Peyer's patch (tissue), 4 donors: ENCODE data around the gene TSPAN15.

Experiments used
- POLR2A ChIP-seq, 2 donors: fragments of 450-650 bp; IDR thresholded peaks; one replicate each; pipeline ENCODE4 v1.5.1; 2017; ENCODE audit warnings: antibody characterized with exemption in 2 of 2, mild to moderate bottlenecking in 2 of 2, moderate library complexity in 2 of 2
- TF ChIP-seq, protein P1 (sequence below), 6 experiments: fragments of 450-650 bp in 4 of 6; fragments of 200-600 bp in 2 of 6; sonication (generic) in 1 of 6; IDR thresholded peaks; one replicate each; pipeline ENCODE4 v1.5.1; 2017 to 2019; ENCODE audit warnings: antibody characterized with exemption in 6 of 6, mild to moderate bottlenecking in 3 of 6, moderate library complexity in 1 of 6

- TF ChIP-seq, protein P1, sequence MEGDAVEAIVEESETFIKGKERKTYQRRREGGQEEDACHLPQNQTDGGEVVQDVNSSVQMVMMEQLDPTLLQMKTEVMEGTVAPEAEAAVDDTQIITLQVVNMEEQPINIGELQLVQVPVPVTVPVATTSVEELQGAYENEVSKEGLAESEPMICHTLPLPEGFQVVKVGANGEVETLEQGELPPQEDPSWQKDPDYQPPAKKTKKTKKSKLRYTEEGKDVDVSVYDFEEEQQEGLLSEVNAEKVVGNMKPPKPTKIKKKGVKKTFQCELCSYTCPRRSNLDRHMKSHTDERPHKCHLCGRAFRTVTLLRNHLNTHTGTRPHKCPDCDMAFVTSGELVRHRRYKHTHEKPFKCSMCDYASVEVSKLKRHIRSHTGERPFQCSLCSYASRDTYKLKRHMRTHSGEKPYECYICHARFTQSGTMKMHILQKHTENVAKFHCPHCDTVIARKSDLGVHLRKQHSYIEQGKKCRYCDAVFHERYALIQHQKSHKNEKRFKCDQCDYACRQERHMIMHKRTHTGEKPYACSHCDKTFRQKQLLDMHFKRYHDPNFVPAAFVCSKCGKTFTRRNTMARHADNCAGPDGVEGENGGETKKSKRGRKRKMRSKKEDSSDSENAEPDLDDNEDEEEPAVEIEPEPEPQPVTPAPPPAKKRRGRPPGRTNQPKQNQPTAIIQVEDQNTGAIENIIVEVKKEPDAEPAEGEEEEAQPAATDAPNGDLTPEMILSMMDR (IDR thresholded peaks at IDR 0.05) = no peak
- TF ChIP-seq POLR2A (IDR thresholded peaks at IDR 0.05) = no peak
Measured at GRCh38 chr10:69459893-69460575, 8.8 kb downstream of the TSPAN15 start.
